GM19372 (cell line): ENCODE results near the gene LAMA2.

Source experiments
- ATAC-seq: cut with Tn5 transposase; IDR thresholded peaks from one replicate; pipeline ENCODE4 v1.9.1; 2021; ENCODE audit warnings: mild to moderate bottlenecking, low read depth, moderate library complexity; ENCODE audit not compliant: unreplicated experiment

LAMA2 gene

DNA sequence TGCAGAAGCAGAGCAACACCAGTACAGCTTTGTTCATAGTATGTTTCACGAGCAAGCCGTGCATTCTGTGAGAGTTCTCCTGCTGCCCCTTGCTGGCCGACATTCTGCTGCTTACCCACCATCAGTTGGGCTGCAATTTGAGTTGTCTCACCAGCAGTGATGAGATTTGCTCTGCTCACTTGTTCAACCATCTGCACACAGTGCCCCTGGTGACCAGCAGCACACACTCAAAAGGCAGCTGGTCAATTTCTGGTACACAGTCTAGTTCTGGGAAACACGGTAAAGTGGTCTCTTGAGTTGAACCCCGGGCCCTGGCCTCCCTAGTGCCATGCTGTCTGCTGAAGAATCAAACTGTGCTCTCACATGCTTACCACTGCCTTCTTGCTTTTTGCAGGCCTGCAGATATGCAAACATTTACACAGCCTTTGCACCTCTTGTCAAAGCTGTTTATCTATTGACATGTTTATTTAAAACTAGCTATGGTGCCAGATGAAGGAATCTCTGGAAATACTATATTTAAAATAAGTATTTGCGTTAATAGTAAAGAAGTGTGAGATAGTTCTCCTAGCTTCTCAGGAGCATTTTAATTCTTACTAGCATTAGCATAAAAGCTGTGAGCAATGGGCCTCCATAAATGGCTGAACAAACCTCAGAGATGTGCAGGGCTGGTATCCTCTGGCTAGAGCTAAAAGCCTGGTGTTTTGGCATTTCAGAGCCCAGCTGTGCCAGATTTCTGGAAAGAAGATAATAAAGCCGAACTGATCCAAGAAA is 592.7 kb downstream of the LAMA2 start:
- ATAC-seq: no peak

DNA sequence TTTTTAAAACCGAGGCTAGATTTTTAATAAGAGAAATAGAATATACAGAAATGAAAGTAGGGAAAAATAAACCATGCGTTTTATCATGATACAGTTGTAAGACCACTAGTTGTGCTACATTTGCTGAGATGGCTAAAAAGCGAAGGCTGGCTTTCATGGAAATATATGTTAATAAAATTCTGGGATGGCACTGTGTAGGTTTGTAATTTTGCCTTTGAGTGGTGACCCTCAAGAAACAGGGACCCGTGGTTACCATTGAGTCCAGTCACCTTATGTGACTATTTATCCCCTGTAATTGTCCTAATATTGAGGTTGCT is 593.3 kb downstream of the LAMA2 start:
- ATAC-seq: no peak

GRCh38 chr6:129476810-129477209 is 593.9 kb downstream of the LAMA2 start:
- ATAC-seq: no peak

DNA sequence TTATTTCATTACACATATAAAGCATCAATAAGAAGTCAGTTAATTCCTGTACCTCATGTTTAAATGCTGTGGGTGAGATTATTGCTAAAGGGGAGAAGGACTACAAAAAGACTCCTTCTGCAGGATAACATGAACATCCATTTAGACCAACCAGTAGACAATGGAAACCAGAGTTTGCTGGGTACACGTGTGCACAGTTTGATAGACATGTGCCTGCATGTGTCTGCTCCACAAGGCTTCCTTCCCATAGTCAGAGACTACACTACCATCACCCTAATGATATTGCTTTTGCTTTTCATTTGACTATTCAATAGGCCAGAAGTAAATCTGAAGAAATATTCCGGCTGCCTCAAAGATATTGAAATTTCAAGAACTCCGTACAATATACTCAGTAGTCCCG is 595.4 kb downstream of the LAMA2 start:
- no peak for ATAC-seq

DNA sequence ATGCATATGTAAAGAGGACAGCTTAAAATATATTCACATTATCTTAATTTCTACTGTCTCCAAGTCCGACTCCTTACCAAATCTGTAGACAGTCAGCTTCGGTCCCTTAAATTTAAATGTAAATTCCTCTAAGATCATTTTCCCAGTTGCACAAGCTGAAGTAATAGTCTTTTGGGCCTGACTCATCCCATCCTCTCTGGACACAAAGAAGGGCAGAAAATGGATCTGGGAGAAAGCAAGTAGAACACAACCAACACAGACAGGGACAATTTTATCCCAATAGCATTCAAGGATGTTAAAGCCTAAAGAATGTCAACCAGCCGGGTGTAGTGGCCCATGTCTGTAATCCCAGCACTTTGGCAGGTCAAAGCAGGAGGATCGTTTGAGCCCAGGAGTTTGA is 598.8 kb downstream of the LAMA2 start:
- no peak for ATAC-seq

DNA sequence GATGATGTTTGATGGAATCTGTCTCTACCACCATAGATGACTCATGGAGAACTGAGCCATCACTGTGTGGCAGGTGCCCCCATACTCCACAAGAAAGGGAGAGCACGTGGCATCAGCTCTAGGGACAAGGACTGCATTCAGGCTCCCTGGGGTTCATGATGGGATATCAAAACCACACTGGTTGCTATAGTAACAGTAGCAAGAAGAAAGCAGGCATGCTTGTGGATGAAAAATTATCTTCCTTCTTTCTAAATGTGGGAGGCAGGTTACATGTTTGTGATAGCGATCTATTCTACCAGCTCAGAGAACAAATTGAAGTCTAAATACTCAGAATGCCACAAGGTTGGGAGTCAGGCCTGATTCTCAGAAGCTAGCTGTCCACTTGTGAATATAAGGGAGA is 602.8 kb downstream of the LAMA2 start:
- ATAC-seq: no peak

GRCh38 chr6:129486327-129486726 is 603.4 kb downstream of the LAMA2 start:
- ATAC-seq: no peak

DNA sequence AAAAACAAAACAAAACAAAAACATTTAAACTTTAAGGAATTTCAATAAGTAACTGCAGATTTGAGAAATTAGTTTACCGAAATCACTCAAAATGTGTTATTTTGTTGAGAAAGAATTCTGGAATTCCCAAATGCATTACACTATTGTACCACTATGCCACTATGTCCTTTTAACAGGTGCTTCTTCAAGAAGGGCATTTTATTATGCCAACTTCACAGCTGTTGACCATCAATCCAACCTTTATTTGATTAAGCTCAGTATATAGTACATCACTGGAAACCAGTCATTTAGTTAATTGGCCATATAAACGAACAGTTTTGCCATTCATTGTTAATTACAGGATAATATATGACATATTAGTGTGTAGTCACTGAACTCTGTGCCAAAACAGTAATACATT is 605.4 kb downstream of the LAMA2 start:
- ATAC-seq: no peak

DNA sequence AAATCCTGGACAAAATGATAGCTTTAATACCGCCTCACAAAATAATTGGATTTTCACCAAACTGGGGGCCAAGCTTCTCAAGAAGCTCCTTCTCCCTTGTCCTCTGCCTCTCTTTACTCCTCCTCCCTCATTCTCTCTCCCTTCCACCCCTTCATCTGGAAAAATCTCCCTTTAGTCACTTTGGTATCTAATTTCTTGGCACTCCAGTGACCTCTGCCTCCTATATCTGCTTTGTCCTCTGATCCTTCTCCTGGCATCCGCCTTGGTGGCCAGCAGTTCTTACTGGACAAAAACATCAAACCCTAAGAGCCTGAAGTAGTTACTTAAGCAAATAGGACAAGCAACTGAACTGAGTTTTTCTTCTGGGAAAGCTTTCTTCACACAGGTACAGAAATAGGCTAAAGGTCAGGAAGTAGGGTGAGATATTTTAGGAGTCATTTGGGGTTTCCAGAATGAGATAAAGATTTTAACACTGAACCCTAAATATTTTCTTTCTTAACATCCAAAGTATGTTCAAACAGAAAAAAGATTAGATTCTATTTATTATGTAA is 606.4 kb downstream of the LAMA2 start:
- no peak for ATAC-seq

DNA sequence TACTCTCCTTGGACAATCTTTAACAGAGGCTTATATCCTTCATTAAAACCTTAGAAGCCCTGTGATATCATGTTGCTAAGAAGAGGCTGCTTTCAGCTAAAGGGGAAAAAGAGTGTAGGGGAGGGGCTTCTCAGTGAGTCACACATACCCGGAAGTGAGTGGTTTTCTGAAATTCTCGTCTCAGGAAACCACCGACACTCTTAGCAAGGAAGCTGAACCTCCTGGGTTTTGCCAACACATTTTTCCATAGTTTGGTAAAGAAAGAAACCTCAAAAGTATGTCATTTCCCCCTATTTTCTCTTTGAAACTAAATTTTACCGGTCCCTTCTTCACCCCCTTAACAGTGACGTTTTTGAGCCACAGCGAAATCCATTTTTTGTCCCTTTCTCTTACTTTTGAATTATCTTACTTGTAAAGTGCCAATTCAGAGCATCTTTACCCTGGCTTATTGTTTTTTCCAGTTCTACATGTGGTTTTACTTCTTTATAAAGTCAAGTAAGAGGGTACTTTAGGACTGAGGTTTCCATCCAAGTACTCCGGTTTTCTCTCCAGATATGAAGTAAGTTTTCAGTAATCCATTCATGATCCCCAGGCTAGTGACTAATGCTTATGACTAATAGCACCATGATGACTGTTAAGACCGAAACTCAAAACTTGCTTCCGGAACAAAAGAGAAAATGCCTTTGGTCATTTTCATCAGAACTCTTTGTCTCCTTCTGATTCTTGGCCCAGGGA is 607.8 kb downstream of the LAMA2 start:
- peak; percentile 84 for ATAC-seq

DNA sequence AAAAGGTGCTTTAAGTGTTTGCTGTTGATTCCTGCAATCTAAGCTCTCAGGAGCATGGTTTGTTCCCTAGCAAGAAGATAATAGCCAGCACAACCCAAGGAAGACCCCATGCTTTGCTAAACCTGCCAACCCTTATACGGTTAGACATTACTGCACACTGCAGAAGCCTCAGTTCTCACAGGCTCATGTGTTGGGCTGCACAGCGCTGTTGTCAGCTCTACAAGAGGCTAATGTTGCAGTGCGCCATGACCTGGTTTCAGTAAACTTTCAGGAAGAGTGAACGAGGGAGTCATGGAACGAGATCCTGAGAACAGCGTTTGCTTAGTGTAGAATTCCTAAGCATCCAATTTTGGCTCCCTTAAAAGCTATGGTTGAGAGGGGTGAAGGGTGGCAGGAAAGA is 608.5 kb downstream of the LAMA2 start:
- ATAC-seq: peak; percentile 13

DNA sequence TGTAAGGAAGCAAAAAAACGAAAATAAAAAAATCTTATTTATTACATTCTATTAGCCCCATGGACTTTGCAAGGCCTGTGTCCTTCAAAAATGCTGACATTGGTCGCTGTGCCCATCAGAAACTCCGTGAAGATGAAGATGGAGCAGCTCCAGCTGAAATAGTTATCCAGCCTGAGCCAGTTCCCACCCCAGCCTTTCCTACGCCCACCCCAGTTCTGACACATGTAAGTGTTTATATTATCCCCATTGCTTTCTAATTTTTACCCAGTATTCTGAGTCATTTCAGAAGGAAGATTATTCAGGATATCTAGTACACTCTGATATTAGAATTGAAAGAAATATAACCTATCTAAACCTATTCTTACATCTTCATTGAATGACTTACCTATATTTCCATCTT is 609.3 kb downstream of the LAMA2 start:
- no peak for ATAC-seq

DNA sequence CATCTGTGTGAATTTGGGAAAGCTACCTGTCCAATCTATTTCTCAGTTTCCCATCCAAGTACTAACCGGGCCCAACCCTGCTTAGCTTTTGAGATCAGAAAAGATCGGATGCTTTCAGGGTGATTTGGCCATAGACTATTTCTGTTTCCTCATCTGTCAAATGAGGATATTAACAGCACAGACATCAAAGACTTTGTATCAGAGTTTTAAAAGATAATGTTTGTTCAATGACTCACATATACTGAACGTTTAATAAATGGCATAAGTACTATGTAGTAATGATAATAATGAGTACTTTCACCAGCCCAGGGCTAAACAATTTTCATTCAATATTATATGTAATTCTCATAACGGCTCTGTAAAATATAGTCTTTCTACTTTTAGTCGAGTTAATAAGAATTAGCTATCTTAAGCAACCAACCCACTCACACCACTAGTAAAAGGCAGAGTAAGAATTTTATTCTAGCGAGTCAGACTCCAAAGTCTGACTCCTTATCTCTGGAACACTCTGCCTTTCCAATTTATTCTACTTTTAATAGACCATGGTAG is 610.5 kb downstream of the LAMA2 start:
- no peak for ATAC-seq

DNA sequence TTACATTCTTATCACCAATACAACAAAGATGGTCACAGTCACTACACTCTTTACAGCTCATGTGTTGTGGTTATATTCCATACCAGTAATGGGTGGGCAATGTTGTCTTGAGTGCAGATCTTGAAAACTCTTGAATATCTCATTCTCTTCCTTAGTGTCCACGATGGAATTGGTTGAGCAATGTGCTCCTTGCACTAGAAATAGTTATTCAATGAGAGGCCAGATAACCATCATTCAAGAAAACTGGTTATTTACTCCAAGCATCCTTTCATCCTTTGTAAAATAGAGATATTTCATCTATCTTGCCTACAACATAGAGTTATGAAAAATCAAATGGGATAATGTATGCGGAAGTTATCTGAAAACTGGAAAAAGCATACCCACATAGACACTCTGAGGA is 611.2 kb downstream of the LAMA2 start:
- ATAC-seq: no peak

DNA sequence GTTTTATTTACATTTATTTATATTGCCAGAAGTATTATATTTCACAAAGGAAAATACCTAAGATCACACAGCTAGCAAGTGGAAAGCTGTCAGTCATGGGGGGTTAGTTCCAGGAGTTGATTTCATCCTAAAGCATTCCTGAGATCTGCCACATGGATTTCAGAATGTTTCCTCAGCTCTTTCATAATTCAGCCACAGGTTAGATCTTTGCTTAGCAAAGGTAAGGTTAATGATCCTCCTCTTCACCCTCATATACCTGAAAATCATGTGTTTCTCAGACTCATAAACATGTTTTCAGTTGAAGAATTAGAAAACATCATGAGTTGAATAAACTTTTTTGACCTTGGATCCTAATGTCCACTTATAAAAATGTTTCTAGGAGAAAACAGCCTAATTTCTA is 611.6 kb downstream of the LAMA2 start:
- no peak for ATAC-seq

DNA sequence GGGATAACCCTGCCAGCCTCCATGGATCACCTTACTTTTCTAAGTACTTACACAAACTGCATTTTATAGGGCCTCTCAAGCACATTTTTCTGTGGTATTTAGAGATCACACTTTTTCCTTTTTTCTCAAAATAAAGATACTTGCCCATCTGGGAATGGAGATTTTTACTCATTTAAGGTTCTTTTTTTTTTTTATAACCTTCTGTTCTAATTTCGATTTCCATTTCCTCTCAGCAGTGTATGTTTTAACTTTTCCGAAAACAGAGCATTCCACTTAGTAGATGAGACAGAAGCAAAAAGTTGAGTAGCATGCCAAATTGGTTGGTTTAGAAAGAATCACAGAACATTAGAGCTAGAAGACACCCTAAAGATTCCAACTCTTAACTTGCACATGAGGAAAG is 612.7 kb downstream of the LAMA2 start:
- no peak for ATAC-seq

DNA sequence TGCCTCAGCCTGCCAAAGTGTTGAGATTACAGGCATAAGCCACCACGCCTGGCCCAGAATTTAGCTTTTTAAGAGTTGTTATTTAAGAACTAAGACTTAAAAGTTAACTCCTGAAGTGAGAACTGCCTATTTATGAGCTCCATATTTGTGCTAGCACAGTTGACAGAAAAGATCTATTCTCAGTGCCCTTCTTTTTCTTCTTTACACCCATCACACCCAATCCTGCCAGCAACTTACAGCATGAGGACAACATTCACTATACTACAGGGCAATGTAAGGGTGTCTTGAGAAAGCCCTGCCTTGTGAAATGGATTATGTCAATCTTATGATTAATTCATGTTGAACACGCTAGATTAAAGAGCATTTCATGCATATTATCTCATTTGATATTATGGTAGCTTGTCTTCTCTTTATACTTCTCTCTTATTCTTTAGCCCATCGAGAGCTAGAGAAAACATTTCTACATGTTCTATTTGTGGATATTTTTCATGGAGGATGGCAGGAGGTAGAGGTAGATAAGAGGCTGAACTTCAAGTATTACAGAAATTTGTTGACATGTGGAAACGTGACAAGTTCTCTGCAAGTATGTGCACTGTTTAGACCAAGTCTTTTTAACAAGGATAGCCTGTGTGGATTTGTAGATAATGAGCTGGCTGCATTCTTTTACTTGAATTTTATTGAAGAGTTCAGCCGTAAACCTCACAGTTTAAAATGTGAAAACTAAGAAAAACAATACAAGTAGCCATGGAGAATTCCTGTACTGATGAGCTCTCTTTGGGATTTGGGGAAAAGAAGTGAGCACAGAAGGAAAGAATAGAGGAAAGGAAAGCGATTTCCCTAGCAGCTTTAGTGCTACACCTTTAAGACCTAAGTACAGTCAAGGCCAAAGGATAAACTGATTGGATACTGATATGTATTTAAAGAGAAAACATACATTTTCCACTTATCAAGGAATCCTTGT is 614.8 kb downstream of the LAMA2 start:
- no peak for ATAC-seq

DNA sequence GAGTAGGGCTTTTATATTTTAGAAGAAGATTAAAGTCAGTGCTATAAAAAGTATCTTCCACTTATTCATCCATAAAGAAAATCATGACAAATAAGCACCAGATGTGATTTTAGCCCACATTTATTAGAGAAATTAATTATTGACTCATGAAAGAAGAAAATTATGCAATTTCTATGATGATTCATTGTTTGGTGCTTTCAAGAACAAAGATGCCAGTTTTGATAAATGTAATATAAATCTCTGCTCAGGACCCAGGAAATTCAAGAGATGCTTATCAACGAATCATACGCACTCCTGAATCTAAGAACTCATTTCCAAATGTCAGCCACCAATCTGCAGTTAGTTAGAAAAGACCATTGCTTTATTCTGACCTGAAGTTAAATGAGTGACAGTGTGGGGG is 615.6 kb downstream of the LAMA2 start:
- ATAC-seq: no peak

- peak; percentile 70 for ATAC-seq
Measured at GRCh38 chr6:129498950-129499842, 616.3 kb downstream of the LAMA2 start.

GRCh38 chr6:129499843-129500219 is 616.9 kb downstream of the LAMA2 start:
- ATAC-seq: no peak
